Endothelial cell of umbilical vein (primary cell): ENCODE measurements around the gene LAMTOR4. TPM values are rescaled to one million over a fixed set of nuclear protein-coding genes. Genes with fewer than 3 reads are reported as not detected.

ENCODE experiments used
- BruUV-seq: library from RNA; stranded (reverse); fragments of 400-500 nt; replicated peaks from 2 replicates; lab custom pipeline; 2021; lab: Mats Ljungman, UMichigan
- CTCF ChIA-PET: fragments of 300-600, 350-600 bp; sonication (Branson Sonifier 250); formaldehyde crosslinking; loops from one replicate; lab custom pipeline; 2021; ENCODE audit warnings: antibody characterized with exemption, inconsistent platforms; lab: Charles Lee
- POLR2A ChIA-PET: fragments of 300-600, 350-600 bp; sonication (Branson Sonifier 250); formaldehyde crosslinking; loops from one replicate; lab custom pipeline; 2021; ENCODE audit warnings: antibody characterized with exemption, inconsistent platforms; lab: Charles Lee
- DNase-seq: peaks from one replicate; pipeline ENCODE4 v3.0.0-alpha.2; 2011; ENCODE audit warnings: low read depth, low spot score
- FAIRE-seq: peaks from 2 replicates; lab custom pipeline; 2011; peaks lifted over from hg19 to GRCh38; lab: Jason Lieb, UNC
- H2AFZ ChIP-seq: 2 replicates; pipeline ENCODE4 v1.6.0; 2012; ENCODE audit warnings: low read depth, low read length, control low read depth, inconsistent platforms
- H3K27ac ChIP-seq: 2 replicates; pipeline ENCODE4 v1.5.1; 2011; ENCODE audit warnings: low read depth, mild to moderate bottlenecking, control low read depth, low read length, moderate library complexity; ENCODE audit not compliant: insufficient read depth
- H3K27me3 ChIP-seq, 2 experiments: 2 replicates each; pipeline versions ENCODE4 v1.6.0 to v1.6.1; 2011; ENCODE audit warnings: low read length in 2 of 2, mixed read lengths in 1 of 2; ENCODE audit not compliant: control insufficient read depth in 2 of 2, insufficient read depth in 2 of 2
- H3K36me3 ChIP-seq, 2 experiments: 2 replicates in 1 of 2; 3 replicates in 1 of 2; pipeline ENCODE4 v1.5.1; 2011; ENCODE audit warnings: low read length in 2 of 2, mild to moderate bottlenecking in 1 of 2, moderate library complexity in 1 of 2; ENCODE audit not compliant: control insufficient read depth in 2 of 2, insufficient read depth in 2 of 2; ENCODE audit errors: extremely low read depth in 1 of 2
- H3K4me1 ChIP-seq: 3 replicates; pipeline ENCODE4 v1.5.1; 2011; ENCODE audit warnings: mild to moderate bottlenecking, low read length; ENCODE audit not compliant: control insufficient read depth, insufficient read depth; ENCODE audit errors: extremely low read depth
- H3K4me2 ChIP-seq: 2 replicates; pipeline ENCODE4 v1.6.1; 2011; ENCODE audit warnings: low read length, control low read depth, mixed read lengths; ENCODE audit not compliant: insufficient read depth
- H3K4me3 ChIP-seq, 3 experiments: fragments of 200-600 bp in 1 of 3; sonication (generic), shearing (Covaris generic) in 1 of 3; replicated peaks in 1 of 3; 2 replicates each; pipeline ENCODE4 v1.5.1; 2011 to 2016; ENCODE audit warnings: control low read depth in 3 of 3, low read length in 3 of 3, mild to moderate bottlenecking in 2 of 3, inconsistent platforms in 1 of 3, low read depth in 1 of 3, moderate library complexity in 1 of 3; ENCODE audit not compliant: insufficient read depth in 1 of 3
- H3K79me2 ChIP-seq: 2 replicates; pipeline ENCODE4 v1.6.0; 2012; ENCODE audit warnings: low read length, inconsistent platforms; ENCODE audit not compliant: control insufficient read depth, insufficient read depth
- H3K9ac ChIP-seq: replicated peaks from 2 replicates; pipeline ENCODE3; 2011; ENCODE audit warnings: low read length, control low read depth; ENCODE audit not compliant: insufficient read depth; ENCODE audit errors: extremely low read depth
- H3K9me1 ChIP-seq: replicated peaks from 3 replicates; pipeline ENCODE4 v1.6.0; 2011; ENCODE audit warnings: mild to moderate bottlenecking, low read length; ENCODE audit not compliant: control insufficient read depth, insufficient read depth; ENCODE audit errors: extremely low read depth
- H3K9me3 ChIP-seq: replicated peaks from 2 replicates; pipeline ENCODE4 v1.5.1; 2012; ENCODE audit warnings: low read length, inconsistent platforms; ENCODE audit not compliant: control insufficient read depth, insufficient read depth
- H4K20me1 ChIP-seq: replicated peaks from 2 replicates; pipeline ENCODE3; 2011; ENCODE audit warnings: mild to moderate bottlenecking, low read length; ENCODE audit not compliant: control insufficient read depth, insufficient read depth; ENCODE audit errors: extremely low read depth
- CTCF ChIP-seq, 2 donors: IDR thresholded peaks; 1 replicate in 1 of 2; 2 replicates in 1 of 2; pipeline ENCODE4 v1.5.1; 2011; ENCODE audit warnings: low read length in 2 of 2, mild to moderate bottlenecking in 2 of 2, moderate library complexity in 2 of 2, control low read depth in 1 of 2, inconsistent platforms in 1 of 2, low read depth in 1 of 2; ENCODE audit not compliant: insufficient read depth in 1 of 2; ENCODE audit errors: extremely low read depth in 1 of 2
- EZH2 ChIP-seq: IDR thresholded peaks from 2 replicates; pipeline ENCODE4 v1.6.1; 2012; ENCODE audit warnings: borderline replicate concordance, low read depth, mild to moderate bottlenecking, moderate library complexity, low read length, inconsistent platforms; ENCODE audit not compliant: severe bottlenecking
- FOS ChIP-seq: IDR thresholded peaks from 2 replicates; pipeline ENCODE4 v1.6.1; 2011; ENCODE audit warnings: mild to moderate bottlenecking, low read length, moderate library complexity, borderline replicate concordance; ENCODE audit not compliant: insufficient read depth
- GATA2 ChIP-seq: IDR thresholded peaks from 2 replicates; pipeline ENCODE4 v1.7.0; 2011; ENCODE audit warnings: low read depth, mild to moderate bottlenecking, moderate library complexity, mixed read lengths, low read length; ENCODE audit not compliant: insufficient read length, insufficient read depth
- JUN ChIP-seq: IDR thresholded peaks from 2 replicates; pipeline ENCODE4 v1.6.1; 2011; ENCODE audit warnings: borderline replicate concordance, low read depth; ENCODE audit not compliant: insufficient read length, insufficient read depth
- MAX ChIP-seq: IDR thresholded peaks from 2 replicates; pipeline ENCODE4 v1.6.1; 2011; ENCODE audit not compliant: insufficient read depth, insufficient read length
- MYC ChIP-seq: IDR thresholded peaks from one replicate; pipeline ENCODE4 v1.6.1; 2011; ENCODE audit warnings: mild to moderate bottlenecking, low read depth, low read length
- POLR2A ChIP-seq: IDR thresholded peaks from 2 replicates; pipeline ENCODE4 v1.6.1; 2012; ENCODE audit warnings: low read depth, mild to moderate bottlenecking, control low read depth, low read length
- POLR2AphosphoS5 ChIP-seq: IDR thresholded peaks from 2 replicates; pipeline ENCODE4 v1.6.1; 2012; ENCODE audit warnings: low read depth, mild to moderate bottlenecking, control low read depth, low read length, moderate library complexity; ENCODE audit not compliant: insufficient read depth
- dilution Hi-C: fragments of 300-500 bp; cut with MboI; formaldehyde crosslinking; loops from one replicate; pipeline ENCODE4 v1.15.0; 2019; ENCODE audit warnings: low sequenced_read_pairs; ENCODE audit not compliant: extremely low pct_ligation_motif_present
- intact Hi-C: fragments of 100-400 bp; cut with micrococcal nuclease; formaldehyde crosslinking; loops from one replicate; pipeline ENCODE4 v1.10.0; 2022
- polyA plus RNA-seq, 4 experiments: library from polyadenylated mRNA; depleted of rRNA in 3 of 4; stranded (reverse) in 3 of 4; unstranded in 1 of 4; fragments of >200 nt; gene quantifications; 2 replicates each; pipeline versions ENCODE4 v1.2.1 to v1.2.3, GENCODE V29; 2011 to 2012; ENCODE audit warnings: missing spikeins in 1 of 4
- total RNA-seq: library from RNA; stranded (reverse); gene quantifications from 2 replicates; pipeline ENCODE4 v1.2.3, GENCODE V29; 2021

The LAMTOR4 gene
- total and polyA plus RNA-seq, 2 donors (not counting 3 experiments of a cell fraction or from before 2014, with no cell fraction given): 139 to 520 TPM

GRCh38 chr7:100163871-100164270 is 15.2 kb downstream of the LAMTOR4 start:
- no peak overlapping the region for H3K9ac ChIP-seq
- H3K9me3 ChIP-seq: no peaks in the 10 kb centered on the region
- H3K36me3 ChIP-seq: no peaks in the 10 kb centered on the region
- no peak overlapping the region for H3K4me2 ChIP-seq
- POLR2A ChIA-PET: no interaction called here
- H2AFZ ChIP-seq: no peak overlapping the region
- TF ChIP-seq CTCF (IDR thresholded peaks at IDR 0.05; ENCODE audit: extremely low read depth in 1 of 2, insufficient read depth in 1 of 2, low read depth in 1 of 2, low read length in 2 of 2) (no peak), POLR2A (no peak), MYC (no peak), GATA2 (no peak), JUN (no peak), POLR2AphosphoS5 (no peak), EZH2 (no peak), FOS (no peak), MAX (no peak)
- no peaks in the 10 kb centered on the region for H4K20me1 ChIP-seq
- peaks cover 5 to 15% of the 10 kb centered on the region in 2 experiments for H3K27me3 ChIP-seq
- no peaks in the 10 kb centered on the region for H3K9me1 ChIP-seq
- H3K4me1 ChIP-seq: peaks cover 18% of the 10 kb centered on the region
- no peak overlapping the region for H3K27ac ChIP-seq
- CTCF ChIA-PET: interaction anchor here (1.1 to 1.3 kb wide), 2 partner anchors 14 to 26 kb away, joined by 3 read pairs; partner anchors contain the start of genes GPC2 and STAG3
- no peak overlapping the region for H3K4me3 ChIP-seq
- BruUV-seq: no TSS peak
- FAIRE-seq (no peak), DNase-seq (no peak)
- intact Hi-C loops (no loop called here), dilution Hi-C loops (no loop called here)
- no peaks in the 10 kb centered on the region for H3K79me2 ChIP-seq
